Heart right ventricle (tissue), 16 donors: ENCODE measurements around the gene SEPTIN11. TPM values are rescaled to one million over a fixed set of nuclear protein-coding genes. Genes with fewer than 3 reads are reported as not detected.

Experiments
- ATAC-seq, 8 donors: fragments of 200-7000 bp; cut with Tn5 transposase; one replicate each; pipeline ENCODE4 v1.9.1; 2020; ENCODE audit warnings: mild to moderate bottlenecking in 8 of 8, moderate library complexity in 8 of 8, moderate number of reproducible peaks in 1 of 8
- DNase-seq, 2 donors: peaks; one replicate each; pipeline ENCODE4 v3.0.0-alpha.2; 2020
- H3K27ac ChIP-seq, 10 donors: fragments of 200-600 bp; sonication (generic) in 2 of 10; one replicate each; pipeline versions ENCODE4 v1.5.0 to v1.8.0; 2020 to 2022; ENCODE audit warnings: mild to moderate bottlenecking in 3 of 10
- H3K27me3 ChIP-seq, 7 donors: fragments of 200-600 bp; one replicate each; pipeline ENCODE4 v1.8.0; 2021 to 2022; ENCODE audit warnings: mild to moderate bottlenecking in 2 of 7
- H3K36me3 ChIP-seq, 9 donors: fragments of 200-600 bp; sonication (generic) in 1 of 9; one replicate each; pipeline versions ENCODE4 v1.5.0 to v1.8.0; 2020 to 2022; ENCODE audit warnings: mild to moderate bottlenecking in 2 of 9
- H3K4me1 ChIP-seq, 9 donors: fragments of 200-600 bp; sonication (generic) in 1 of 9; one replicate each; pipeline versions ENCODE4 v1.5.0 to v1.8.0; 2020 to 2022; ENCODE audit warnings: mild to moderate bottlenecking in 4 of 9
- H3K4me3 ChIP-seq, 10 donors: fragments of 200-600 bp; sonication (generic) in 2 of 10; one replicate each; pipeline versions ENCODE4 v1.5.0 to v1.8.0; 2020 to 2022; ENCODE audit warnings: mild to moderate bottlenecking in 7 of 10, moderate library complexity in 2 of 10
- H3K9me3 ChIP-seq, 11 donors: fragments of 200-600 bp in 10 of 11; sonication (generic) in 2 of 11; one replicate each; pipeline versions ENCODE4 v1.5.0 to v1.8.0; 2013 to 2022; ENCODE audit warnings: mild to moderate bottlenecking in 2 of 11, control low read depth in 1 of 11, moderate library complexity in 1 of 11
- CTCF ChIP-seq, 9 donors: fragments of 200-600 bp; sonication (generic) in 2 of 9; IDR thresholded peaks; one replicate each; pipeline versions ENCODE4 v1.5.0 to v1.8.0; 2021 to 2022; ENCODE audit warnings: antibody characterized with exemption in 9 of 9, mild to moderate bottlenecking in 5 of 9, moderate library complexity in 1 of 9
- WGBS, 2 donors: extraction: QIAGEN DNeasy Blood & Tissue Kit; methylation state at CpG; one replicate each; pipeline ENCODE4 v1.1.7; 2013; ENCODE audit warnings: inconsistent platforms in 1 of 2; 5-methylcytosine and 5-hydroxymethylcytosine counted together
- intact Hi-C, 10 donors: fragments of 100-400 bp; cut with DNase I; formaldehyde crosslinking; loops; one replicate each; pipeline versions ENCODE4 v1.11.1 to v1.14.2; 2022
- polyA plus RNA-seq, 2 donors: library from polyadenylated mRNA; stranded (reverse); fragments of 200-250 nt; gene quantifications; one replicate each; pipeline ENCODE4 v1.2.3, GENCODE V29; 2013
- total RNA-seq, 10 donors: library from RNA; stranded (reverse); fragmentation: NEBNext Ultra II Directional in 3 of 10; extraction: Animal tissue kit (Norgen Biotek cat#: 25700) in 3 of 10; gene quantifications; one replicate each; pipeline versions ENCODE4 v1.2.1 to v1.2.4, GENCODE V29; 2021 to 2023
- donor health status: Arrhythmogenic right ventricular cardiomyopathy.
- donor health status: ischemic (EF 13 %, LVEDD 7.1; RV severe dilation, severe dysfunction).
- donor health status: healthy with polysubstance abuse.
- donor health status: DM: no; HTN: yes; CAD: no.
- donor health status: DM: no; HTN: no; CAD: no.
- donor health status: ischemic (EF 25% LVEDD 6.9; RV normal size, moderate dysfunction).
- donor health status: ischemic (EF 25% LVEDD 5.7; RV mildly dilated, moderate dysfunction).
- donor health status: healthy.
- donor health status: DM: yes; HTN: yes; CAD: no.
- donor health status: Ischemic cardiomyopathy.
- donor health status: ischemic (EF 35%, LVEDD 5.7; RV mildly dilated, moderate dysfunction).
- donor health status: nonischemic (EF 11% LVEDD 7.7; RV severe dilation, severe dysfunction).
- donor health status: DM: yes; HTN: yes; CAD: no.
- donor health status: PGD.
- donor health status: ischemic (EF 29% LVEDD 5.4; RV normal size, mild dysfunction).
- donor health status: nonischemic (EF 23%, LVEDD 6.1; RV moderate dilation, normal function).

Gene SEPTIN11
- total and polyA plus RNA-seq, 12 donors = 11.2 to 55.2 (median 29.9) TPM

- Histone ChIP-seq H3K27ac (no peak overlapping the region), H3K4me3 (no peak overlapping the region), H3K9me3 (no peaks in the 10 kb centered on the region), H3K27me3 (no peaks in the 10 kb centered on the region), H3K4me1 (peaks cover 0 to 40% (median 5%) of the 10 kb centered on the region in 9 donors), H3K36me3 (peaks cover 0 to 10% (median 0%) of the 10 kb centered on the region in 9 donors)
- TF ChIP-seq CTCF (IDR thresholded peaks at IDR 0.05) = no peak
- intact Hi-C loops = no loop called here
- ATAC-seq (no peak), DNase-seq (no peak)
- WGBS, 2 donors = 79 to 94% methylated on average over 1 of the region's 1 CpG
Observed at GRCh38 chr4:76972306-76972705, 22.8 kb downstream of the SEPTIN11 start.

GRCh38 chr4:76974150-76974549 is 24.6 kb downstream of the SEPTIN11 start:
- intact Hi-C loops = no loop called here
- TF ChIP-seq CTCF (IDR thresholded peaks at IDR 0.05) = no peak
- DNase-seq = no peak

GRCh38 chr4:76977113-76977512 is 27.6 kb downstream of the SEPTIN11 start:
- Histone ChIP-seq H3K27me3 (no peaks in the 10 kb centered on the region), H3K4me1 (peaks cover 0 to 57% (median 25%) of the 10 kb centered on the region in 9 donors), H3K4me3 (no peak overlapping the region), H3K27ac (no peak overlapping the region), H3K36me3 (peaks cover 0 to 10% (median 0%) of the 10 kb centered on the region in 9 donors), H3K9me3 (no peaks in the 10 kb centered on the region)
- DNase-seq (no peak), ATAC-seq (no peak)
- intact Hi-C loops = no loop called here
- no peak for TF ChIP-seq CTCF (IDR thresholded peaks at IDR 0.05)

More at GRCh38 chr4:76974150-76974549, 24.6 kb downstream of the SEPTIN11 start:
- Histone ChIP-seq H3K9me3 (no peaks in the 10 kb centered on the region), H3K36me3 (peaks cover 0 to 10% (median 0%) of the 10 kb centered on the region in 9 donors), H3K27me3 (no peaks in the 10 kb centered on the region), H3K4me3 (no peak overlapping the region), H3K4me1 (peaks cover 0 to 43% (median 11%) of the 10 kb centered on the region in 9 donors), H3K27ac (no peak overlapping the region)
- 80 to 83% methylated on average over 2 of the region's 2 CpGs for WGBS, 2 donors
- peak in 3 of 8 donors; percentile 39 to 63 (median 56) for ATAC-seq

GRCh38 chr4:76977736-76978350 is 28.3 kb downstream of the SEPTIN11 start:
- no peaks in the 10 kb centered on the region for H3K27me3 ChIP-seq
- ATAC-seq = peak in 1 of 8 donors; percentile 61
- no peak for DNase-seq
- H3K4me3 ChIP-seq = no peak overlapping the region
- H3K27ac ChIP-seq = peak overlapping the region in 1 of 10 donors; percentile 29
- no peak for TF ChIP-seq CTCF (IDR thresholded peaks at IDR 0.05)
- H3K36me3 ChIP-seq = peaks cover 0 to 7% (median 0%) of the 10 kb centered on the region in 9 donors
- no peaks in the 10 kb centered on the region for H3K9me3 ChIP-seq
- 57 to 71% methylated on average over 3 of the region's 3 CpGs for WGBS, 2 donors
- intact Hi-C loops = no loop called here
- peaks cover 0 to 64% (median 28%) of the 10 kb centered on the region in 9 donors for H3K4me1 ChIP-seq
